ENCODE results near the gene MAGI1.

The MAGI1 gene

GRCh38 chr3:65439641-65440284 lies 599.0 kb downstream of the MAGI1 start:
- DNase-seq = no peak

- no peak for DNase-seq
These were observed 600.1 kb downstream of the MAGI1 start for GRCh38 chr3:65438612-65439011.

GRCh38 chr3:65438096-65438495 lies 600.6 kb downstream of the MAGI1 start:
- DNase-seq = no peak

GRCh38 chr3:65436580-65436979 lies 602.1 kb downstream of the MAGI1 start:
- DNase-seq = no peak

GRCh38 chr3:65433480-65433879 lies 605.2 kb downstream of the MAGI1 start:
- no peak for DNase-seq

- no peak for DNase-seq
These were observed 606.2 kb downstream of the MAGI1 start for GRCh38 chr3:65432388-65433003.

GRCh38 chr3:65425880-65426279 lies 612.8 kb downstream of the MAGI1 start:
- no peak for DNase-seq

GRCh38 chr3:65422154-65422553 lies 616.6 kb downstream of the MAGI1 start:
- DNase-seq = no peak

GRCh38 chr3:65419233-65419632 lies 619.5 kb downstream of the MAGI1 start:
- DNase-seq = no peak

- DNase-seq = no peak
These were observed 624.8 kb downstream of the MAGI1 start for GRCh38 chr3:65413891-65414290.

GRCh38 chr3:65412588-65412987 lies 626.1 kb downstream of the MAGI1 start:
- no peak for DNase-seq

GRCh38 chr3:65411367-65411766 lies 627.4 kb downstream of the MAGI1 start:
- no peak for DNase-seq

GRCh38 chr3:65409176-65409569 lies 629.5 kb downstream of the MAGI1 start:
- no peak for DNase-seq

GRCh38 chr3:65408531-65409175 lies 630.1 kb downstream of the MAGI1 start:
- DNase-seq = no peak

GRCh38 chr3:65406470-65406869 lies 632.2 kb downstream of the MAGI1 start:
- DNase-seq = no peak

GRCh38 chr3:65402597-65402996 lies 636.1 kb downstream of the MAGI1 start:
- DNase-seq = no peak

- no peak for DNase-seq
These were observed 637.1 kb downstream of the MAGI1 start for GRCh38 chr3:65401359-65402305.

- no peak for DNase-seq
These were observed 637.8 kb downstream of the MAGI1 start for GRCh38 chr3:65400899-65401298.

- DNase-seq = no peak
These were observed 639.8 kb downstream of the MAGI1 start for GRCh38 chr3:65398953-65399352.

- no peak for DNase-seq
These were observed 642.6 kb downstream of the MAGI1 start for GRCh38 chr3:65396078-65396477.

- no peak for DNase-seq
These were observed 647.6 kb downstream of the MAGI1 start for GRCh38 chr3:65391068-65391467.

- no peak for DNase-seq
These were observed 652.9 kb downstream of the MAGI1 start for GRCh38 chr3:65385805-65386204.

GRCh38 chr3:65381496-65382010 lies 657.2 kb downstream of the MAGI1 start:
- DNase-seq = no peak
